Measurements from ENCODE around the gene CLP1. TPM values are rescaled to one million over a fixed set of nuclear protein-coding genes. Genes with fewer than 3 reads are reported as not detected.

The CLP1 gene
- 10 to 100 TPM; 14.6 to 17.1 (median 15.1) TPM for polyA plus RNA-seq (ENCODE audit: insufficient read length in 4 of 4)

GRCh38 chr11:57657194-57658022 lies at the start of gene CLP1:
CLP1 (plus strand) TSS chr11:57657762; CDS start chr11:57659477, 1,715 bp downstream.
- DNase-seq (ENCODE audit: low read depth in 4 of 4, low spot score in 3 of 4), result peak; percentile 98 to 99 (median 98)

GRCh38 chr11:57610170-57610569 lies 47.4 kb upstream of the CLP1 start:
- no peak for DNase-seq (ENCODE audit: low read depth in 4 of 4, low spot score in 3 of 4)

- DNase-seq (ENCODE audit: low read depth in 4 of 4, low spot score in 3 of 4), result no peak
These were observed 43.3 kb upstream of the CLP1 start for GRCh38 chr11:57614234-57614772.

DNA sequence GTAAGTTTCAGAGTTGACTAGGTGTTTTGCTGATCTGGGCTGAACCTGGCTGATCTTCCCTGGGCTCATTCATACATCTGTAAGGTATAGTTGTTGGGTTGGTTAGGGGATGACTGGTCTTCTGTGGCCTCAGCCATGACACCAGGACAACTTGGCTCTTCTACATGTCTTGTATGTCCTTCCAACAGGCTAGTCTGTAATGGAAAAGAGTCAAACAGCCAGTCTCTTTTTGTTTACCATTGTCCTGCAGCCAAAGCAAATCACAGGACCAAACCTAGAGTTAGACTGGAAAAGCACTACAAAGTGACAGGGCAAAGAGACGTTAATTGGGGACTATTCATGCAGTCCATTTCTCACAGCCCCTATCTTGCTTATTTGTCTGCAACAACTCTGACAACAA lies 42.3 kb upstream of the CLP1 start:
- DNase-seq (ENCODE audit: low read depth in 4 of 4, low spot score in 3 of 4), result no peak

- no peak for DNase-seq (ENCODE audit: low read depth in 4 of 4, low spot score in 3 of 4)
These were observed 41.0 kb upstream of the CLP1 start for GRCh38 chr11:57616595-57616994.

DNA sequence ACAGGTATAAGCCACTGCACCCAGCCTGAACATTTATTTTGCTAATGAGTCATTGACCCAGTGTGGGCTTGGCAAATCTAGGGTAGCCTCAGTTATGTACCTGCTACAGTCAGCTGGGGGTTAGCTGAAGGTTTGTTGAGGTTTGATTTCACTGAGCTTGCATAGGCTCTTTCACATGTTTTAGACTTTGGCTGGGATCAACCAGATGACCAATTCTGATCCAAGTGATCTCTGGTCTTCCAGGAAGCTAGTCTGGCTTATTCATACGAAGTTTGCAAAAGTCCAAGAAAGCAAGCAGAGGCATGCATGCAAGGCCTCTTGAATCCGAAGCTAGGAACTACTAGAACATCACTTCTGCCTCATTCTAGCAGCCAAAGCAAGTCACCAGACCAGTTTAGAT lies 39.1 kb upstream of the CLP1 start:
- DNase-seq (ENCODE audit: low read depth in 4 of 4, low spot score in 3 of 4), result no peak

DNA sequence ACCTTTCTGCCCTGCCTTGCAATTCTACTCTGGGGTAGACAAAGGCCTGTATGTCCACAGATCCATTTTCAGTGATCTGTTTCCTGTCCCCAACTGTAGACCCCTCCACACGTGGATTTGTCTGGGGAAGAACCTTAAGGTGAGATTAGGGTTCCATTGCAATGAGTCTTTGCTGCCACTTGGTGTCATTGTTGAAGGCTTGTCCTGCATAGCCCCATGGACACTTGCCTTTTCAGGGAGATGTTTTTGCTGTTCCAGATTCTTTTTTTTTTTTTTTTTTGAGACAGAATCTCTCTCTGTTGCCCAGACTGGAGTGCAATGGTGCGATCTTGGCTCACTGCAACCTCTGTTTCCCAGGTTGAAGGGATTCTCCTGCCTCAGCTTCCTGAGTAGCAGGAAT lies 38.2 kb upstream of the CLP1 start:
- no peak for DNase-seq (ENCODE audit: low read depth in 4 of 4, low spot score in 3 of 4)

DNA sequence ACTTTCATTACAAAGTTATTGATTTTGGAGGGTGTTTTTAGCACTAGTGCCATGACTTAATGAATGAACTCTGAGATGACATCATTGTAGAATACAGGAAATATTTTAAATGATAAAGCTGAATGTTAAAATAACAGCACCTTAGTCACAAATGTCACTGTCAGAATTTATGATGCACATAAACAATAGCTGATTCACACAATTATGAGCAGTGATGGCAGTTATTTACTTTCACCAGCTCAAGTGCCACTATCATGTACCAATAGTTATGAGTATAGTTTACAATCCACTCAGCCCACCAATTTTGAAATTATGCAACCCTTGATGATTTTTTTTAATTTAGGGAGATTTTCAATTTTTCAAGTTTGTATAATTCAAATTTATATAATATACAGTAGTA lies 37.1 kb upstream of the CLP1 start:
- DNase-seq (ENCODE audit: low read depth in 4 of 4, low spot score in 3 of 4), result no peak

GRCh38 chr11:57622263-57622662 lies 35.3 kb upstream of the CLP1 start:
- DNase-seq (ENCODE audit: low read depth in 4 of 4, low spot score in 3 of 4), result no peak

DNA sequence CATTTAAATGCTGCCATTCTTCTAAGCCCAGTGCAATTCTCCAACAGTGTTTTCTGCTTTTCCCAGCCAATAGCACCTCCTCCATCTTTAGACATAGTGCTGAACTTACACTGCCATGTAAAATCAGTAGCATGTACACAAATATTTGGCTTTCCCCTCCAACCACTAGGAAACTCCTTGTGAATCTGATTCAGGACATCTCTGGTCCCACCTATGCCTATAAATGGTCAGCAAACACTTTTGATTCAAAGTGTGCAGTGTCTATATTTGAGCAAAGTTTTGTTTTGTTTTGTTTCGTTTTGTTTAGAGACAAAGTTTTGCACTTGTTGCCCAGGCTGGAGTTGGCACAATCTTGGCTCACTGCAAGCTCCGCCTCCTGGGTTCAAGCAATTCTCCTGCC lies 32.7 kb upstream of the CLP1 start:
- no peak for DNase-seq (ENCODE audit: low read depth in 4 of 4, low spot score in 3 of 4)

- no peak for DNase-seq (ENCODE audit: low read depth in 4 of 4, low spot score in 3 of 4)
These were observed 30.7 kb upstream of the CLP1 start for GRCh38 chr11:57626895-57627294.

GRCh38 chr11:57630171-57630570 lies 27.4 kb upstream of the CLP1 start:
- DNase-seq (ENCODE audit: low read depth in 4 of 4, low spot score in 3 of 4), result no peak

DNA sequence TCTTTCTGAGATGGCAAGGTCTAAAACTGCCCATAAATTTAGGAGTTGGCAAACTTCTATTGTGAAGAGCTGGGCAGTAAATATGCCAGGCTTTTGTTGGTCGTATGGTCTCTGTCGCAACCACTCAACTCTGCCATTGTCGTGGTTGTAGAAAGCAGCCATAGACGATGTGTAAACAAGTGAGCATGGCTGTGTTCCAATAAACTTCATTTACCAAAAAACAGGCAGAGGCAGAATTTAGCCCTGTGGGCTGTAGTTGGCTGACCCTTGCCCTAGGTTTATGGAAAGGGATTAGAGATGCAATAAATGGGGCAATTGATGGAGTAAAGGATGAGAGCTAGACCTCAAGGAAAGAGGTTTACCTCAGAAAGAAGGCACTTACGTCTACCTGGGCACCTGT lies 25.4 kb upstream of the CLP1 start:
- no peak for DNase-seq (ENCODE audit: low read depth in 4 of 4, low spot score in 3 of 4)

- no peak for DNase-seq (ENCODE audit: low read depth in 4 of 4, low spot score in 3 of 4)
These were observed 24.0 kb upstream of the CLP1 start for GRCh38 chr11:57633394-57634070.

- DNase-seq (ENCODE audit: low read depth in 4 of 4, low spot score in 3 of 4), result no peak
These were observed 23.3 kb upstream of the CLP1 start for GRCh38 chr11:57634311-57634710.

DNA sequence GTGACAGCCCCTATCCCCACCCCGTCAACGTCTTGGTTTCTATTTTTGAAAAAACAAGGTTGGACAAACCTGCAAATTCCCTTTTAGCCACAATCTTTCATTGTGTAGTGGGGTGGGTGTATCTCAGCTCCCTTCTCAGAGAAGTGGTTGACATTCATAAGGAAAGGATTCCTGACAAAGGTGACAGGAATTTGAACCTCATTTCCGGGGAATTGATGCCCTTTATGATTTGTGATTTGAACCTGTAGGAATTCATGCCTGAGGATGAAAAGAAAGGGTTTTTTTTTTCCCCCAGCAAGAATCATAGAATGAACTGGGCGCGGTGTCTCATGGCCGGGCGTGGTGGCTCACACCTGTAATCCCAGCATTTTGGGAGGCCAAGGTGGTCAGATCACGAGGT lies 22.3 kb upstream of the CLP1 start:
- no peak for DNase-seq (ENCODE audit: low read depth in 4 of 4, low spot score in 3 of 4)

DNA sequence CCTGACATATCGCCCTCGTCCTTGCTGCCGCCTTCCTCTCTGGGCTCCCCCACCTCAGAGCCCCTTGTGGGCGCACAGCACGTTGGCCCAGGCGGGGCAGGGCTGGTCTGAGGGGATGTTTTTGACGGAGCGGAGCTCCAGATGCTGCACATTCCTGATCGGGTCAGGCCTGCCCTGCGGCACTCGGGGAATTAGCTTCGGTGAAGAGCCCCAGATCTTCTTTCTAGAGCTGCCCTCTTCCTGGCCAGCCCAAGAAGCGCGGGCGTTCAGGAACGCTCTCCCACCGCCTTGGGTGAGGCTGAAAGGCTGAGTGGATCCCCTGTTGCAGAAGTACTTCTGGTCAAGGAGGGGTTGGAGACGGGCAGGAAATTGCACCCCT lies 19.9 kb upstream of the CLP1 start:
- no peak for DNase-seq (ENCODE audit: low read depth in 4 of 4, low spot score in 3 of 4)

GRCh38 chr11:57638005-57638781 lies 19.4 kb upstream of the CLP1 start:
- peak in 3 of 4 donors; percentile 82 to 90 (median 86) for DNase-seq (ENCODE audit: low read depth in 4 of 4, low spot score in 3 of 4)

DNA sequence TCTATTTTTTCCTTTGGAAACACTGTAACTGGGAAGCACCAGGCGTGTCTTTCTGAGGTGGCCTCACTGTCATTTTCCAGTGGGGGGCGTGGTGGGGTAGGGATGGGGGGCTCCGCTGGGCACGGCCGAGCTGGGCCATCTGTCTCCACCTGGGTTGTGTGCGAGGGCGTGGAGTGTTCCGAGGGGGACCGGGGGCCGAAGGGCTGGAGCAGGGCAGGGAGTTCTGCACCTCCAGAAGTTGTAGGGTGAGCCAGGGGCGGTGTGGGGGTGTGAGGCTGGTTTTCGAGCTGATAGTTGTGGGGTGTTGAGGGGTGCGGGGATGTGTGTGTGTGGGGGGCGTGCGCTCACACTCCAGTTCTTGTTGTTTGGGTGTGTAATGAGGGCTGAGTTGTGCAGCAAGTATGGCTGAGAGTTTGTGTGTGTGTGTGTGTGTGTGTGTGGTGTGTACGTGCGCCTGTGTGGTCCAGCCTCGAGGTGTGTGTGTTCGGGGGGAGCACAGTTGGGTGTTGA lies 18.7 kb upstream of the CLP1 start:
- no peak for DNase-seq (ENCODE audit: low read depth in 4 of 4, low spot score in 3 of 4)

DNA sequence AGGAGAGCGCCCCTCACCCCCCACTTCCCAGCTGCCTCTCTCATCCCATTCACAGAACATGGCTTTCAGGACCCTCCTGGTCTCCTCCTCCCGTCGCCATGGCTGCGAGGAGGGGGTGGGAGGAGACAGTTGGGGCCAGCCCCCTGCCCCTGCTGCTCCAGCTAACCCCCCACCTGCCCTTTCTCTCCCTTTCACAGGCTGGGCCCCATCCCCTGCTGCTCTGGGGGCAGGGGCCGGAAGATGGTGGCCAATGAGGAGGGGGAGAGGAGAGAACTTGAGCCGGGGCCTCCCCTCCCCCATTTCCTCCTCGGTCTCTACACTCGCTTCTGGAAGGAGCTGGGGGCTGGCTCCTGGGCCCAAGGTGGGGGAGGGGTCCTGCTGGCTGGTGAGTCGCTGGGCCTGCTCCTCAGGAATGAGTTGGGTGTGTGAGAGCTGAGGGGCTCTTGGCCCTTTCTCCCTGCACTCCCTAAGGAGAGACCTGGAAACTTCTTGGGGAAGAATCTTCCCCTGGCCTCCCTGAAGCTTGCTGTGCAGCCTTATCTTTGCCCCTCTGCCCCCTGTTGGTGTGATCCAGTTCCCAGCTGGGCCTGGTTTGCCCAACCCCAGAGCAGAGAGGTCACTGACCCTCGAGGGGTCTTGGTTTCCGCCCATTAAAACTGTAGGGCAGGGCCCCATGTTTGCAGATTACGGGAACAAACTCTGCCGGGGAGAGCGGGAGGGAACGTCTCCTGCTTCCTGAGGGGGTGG lies 18.1 kb upstream of the CLP1 start:
- DNase-seq (ENCODE audit: low read depth in 4 of 4, low spot score in 3 of 4), result peak; percentile 80 to 93 (median 89)

Measured in right renal pelvis (tissue), 4 donors.